Adrenal gland (tissue), 5 donors: ENCODE results near the gene FGF14.

Experiments
- CTCF ChIP-seq, 6 experiments: fragments of 450-650 bp in 4 of 6; fragments of 200-600 bp in 2 of 6; sonication (generic) in 1 of 6; IDR thresholded peaks; 1 replicate in 5 of 6; 2 replicates in 1 of 6; pipeline versions ENCODE4 v1.5.1 to v1.8.0; 2016 to 2021; ENCODE audit warnings: antibody characterized with exemption in 6 of 6, mild to moderate bottlenecking in 2 of 6, moderate library complexity in 1 of 6
- POLR2A ChIP-seq, 2 donors: fragments of 450-650 bp; IDR thresholded peaks; one replicate each; pipeline ENCODE4 v1.6.1; 2017; ENCODE audit warnings: antibody characterized with exemption in 2 of 2, mild to moderate bottlenecking in 2 of 2, moderate library complexity in 1 of 2
- donor health status: DM: no; HTN: no; CAD: no.

DNA sequence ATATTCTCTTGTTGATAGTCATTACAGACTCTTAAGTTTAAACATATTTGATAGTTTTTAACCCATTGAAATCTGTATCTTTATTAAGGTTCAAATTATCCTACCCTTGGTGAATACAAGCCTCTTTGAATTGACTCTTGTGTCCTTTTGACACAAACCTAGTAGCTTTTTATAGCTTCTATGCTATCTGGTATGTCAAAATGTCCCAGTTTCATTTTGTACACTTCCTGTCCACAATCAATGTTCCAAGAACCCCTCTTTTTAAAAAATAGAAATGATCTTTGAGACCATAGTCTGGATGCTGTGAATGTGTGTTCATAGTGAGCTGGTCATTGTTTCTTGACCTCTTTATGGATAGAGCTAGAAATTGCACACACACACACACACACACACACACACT lies 39.2 kb upstream of the FGF14 start:
- TF ChIP-seq CTCF (IDR thresholded peaks at IDR 0.05) (no peak), POLR2A (IDR thresholded peaks at IDR 0.05) (no peak)
